ENCODE results near the gene CD300H. TPM values are rescaled to one million over a fixed set of nuclear protein-coding genes. Genes with fewer than 3 reads are reported as not detected.

The CD300H gene
- total RNA-seq, 1 donor from 2014 or later = not detected

DNA sequence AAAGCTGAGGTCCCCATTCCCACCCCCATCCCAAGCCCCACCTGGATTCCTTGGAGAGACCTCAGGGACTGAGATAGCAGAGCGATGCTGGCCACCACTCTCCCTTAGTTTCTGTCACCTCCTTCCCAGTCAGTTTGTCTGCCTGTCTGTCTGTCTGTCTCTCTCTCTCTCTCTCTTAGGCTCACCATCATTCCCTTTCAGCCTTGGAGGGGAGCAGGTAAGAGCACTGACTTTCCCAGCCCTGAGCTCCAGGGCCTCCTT lies 41.9 kb downstream of the CD300H start:
- Mint-ChIP-seq H3K36me3 (no peaks in the 10 kb centered on the region), H3K9me3 (peaks cover 2% of the 10 kb centered on the region), H3K27me3 (ENCODE audit: insufficient read depth, low read depth) (peaks cover 16% of the 10 kb centered on the region), H3K27ac (no peak overlapping the region), H3K4me1 (no peaks in the 10 kb centered on the region), H3K4me3 (no peak overlapping the region)
- Histone ChIP-seq H3F3A (ENCODE audit: low read depth) (no peaks in the 10 kb centered on the region), H3K4me1 (no peaks in the 10 kb centered on the region), H3K36me3 (no peaks in the 10 kb centered on the region), H3K4me2 (no peak overlapping the region), H3K9me3 (ENCODE audit: low read depth) (no peaks in the 10 kb centered on the region), H3K27ac (no peak overlapping the region), H4K20me1 (ENCODE audit: low read depth) (no peaks in the 10 kb centered on the region), H3K4me3 (no peak overlapping the region), H3K79me2 (ENCODE audit: low read depth) (no peaks in the 10 kb centered on the region), H2AFZ (replicated peaks) (no peak overlapping the region), H3K27me3 (peaks cover 11% of the 10 kb centered on the region), H3K9ac (no peak overlapping the region)
- no peak for DNase-seq (ENCODE audit: low spot score)
- no peak for TF ChIP-seq EZH2 (IDR thresholded peaks at IDR 0.05)
- TF ChIP-seq EZH2phosphoT487 (IDR thresholded peaks at IDR 0.05) = no peak
- TF ChIP-seq, protein P1, sequence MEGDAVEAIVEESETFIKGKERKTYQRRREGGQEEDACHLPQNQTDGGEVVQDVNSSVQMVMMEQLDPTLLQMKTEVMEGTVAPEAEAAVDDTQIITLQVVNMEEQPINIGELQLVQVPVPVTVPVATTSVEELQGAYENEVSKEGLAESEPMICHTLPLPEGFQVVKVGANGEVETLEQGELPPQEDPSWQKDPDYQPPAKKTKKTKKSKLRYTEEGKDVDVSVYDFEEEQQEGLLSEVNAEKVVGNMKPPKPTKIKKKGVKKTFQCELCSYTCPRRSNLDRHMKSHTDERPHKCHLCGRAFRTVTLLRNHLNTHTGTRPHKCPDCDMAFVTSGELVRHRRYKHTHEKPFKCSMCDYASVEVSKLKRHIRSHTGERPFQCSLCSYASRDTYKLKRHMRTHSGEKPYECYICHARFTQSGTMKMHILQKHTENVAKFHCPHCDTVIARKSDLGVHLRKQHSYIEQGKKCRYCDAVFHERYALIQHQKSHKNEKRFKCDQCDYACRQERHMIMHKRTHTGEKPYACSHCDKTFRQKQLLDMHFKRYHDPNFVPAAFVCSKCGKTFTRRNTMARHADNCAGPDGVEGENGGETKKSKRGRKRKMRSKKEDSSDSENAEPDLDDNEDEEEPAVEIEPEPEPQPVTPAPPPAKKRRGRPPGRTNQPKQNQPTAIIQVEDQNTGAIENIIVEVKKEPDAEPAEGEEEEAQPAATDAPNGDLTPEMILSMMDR (IDR thresholded peaks at IDR 0.05) = no peak

- Mint-ChIP-seq H3K4me3 (no peak overlapping the region), H3K27me3 (ENCODE audit: insufficient read depth, low read depth) (peaks cover 16% of the 10 kb centered on the region), H3K4me1 (no peaks in the 10 kb centered on the region), H3K36me3 (no peaks in the 10 kb centered on the region), H3K9me3 (peaks cover 2% of the 10 kb centered on the region), H3K27ac (no peak overlapping the region)
- no peak for DNase-seq (ENCODE audit: low spot score)
- no peaks in the 10 kb centered on the region for H3K79me2 ChIP-seq (ENCODE audit: low read depth)
- no peak overlapping the region for H3K27ac ChIP-seq
- H3K4me2 ChIP-seq = no peak overlapping the region
- no peaks in the 10 kb centered on the region for H3K36me3 ChIP-seq
- no peaks in the 10 kb centered on the region for H3K9me3 ChIP-seq (ENCODE audit: low read depth)
- no peaks in the 10 kb centered on the region for H3F3A ChIP-seq (ENCODE audit: low read depth)
- no peaks in the 10 kb centered on the region for H3K4me1 ChIP-seq
- TF ChIP-seq EZH2 (IDR thresholded peaks at IDR 0.05) (no peak), EZH2phosphoT487 (IDR thresholded peaks at IDR 0.05) (no peak)
- TF ChIP-seq, protein P1 (IDR thresholded peaks at IDR 0.05) = no peak
- H3K4me3 ChIP-seq = no peak overlapping the region
- no peak overlapping the region for H3K9ac ChIP-seq
- H2AFZ ChIP-seq (replicated peaks) = no peak overlapping the region
- no peaks in the 10 kb centered on the region for H4K20me1 ChIP-seq (ENCODE audit: low read depth)
- peaks cover 11% of the 10 kb centered on the region for H3K27me3 ChIP-seq
Observed at GRCh38 chr17:74524653-74525464, 42.5 kb downstream of the CD300H start.

- Histone ChIP-seq H3K4me1 (no peaks in the 10 kb centered on the region), H3K9me3 (ENCODE audit: low read depth) (peaks cover under 1% of the 10 kb centered on the region), H3K9ac (no peak overlapping the region), H3F3A (ENCODE audit: low read depth) (no peaks in the 10 kb centered on the region), H3K4me3 (no peak overlapping the region), H3K79me2 (ENCODE audit: low read depth) (no peaks in the 10 kb centered on the region), H4K20me1 (ENCODE audit: low read depth) (no peaks in the 10 kb centered on the region), H3K27me3 (peaks cover 8% of the 10 kb centered on the region), H3K4me2 (no peak overlapping the region), H3K36me3 (no peaks in the 10 kb centered on the region), H2AFZ (replicated peaks) (no peak overlapping the region), H3K27ac (no peak overlapping the region)
- no peaks in the 10 kb centered on the region for H3K36me3 Mint-ChIP-seq
- H3K9me3 Mint-ChIP-seq = peaks cover 4% of the 10 kb centered on the region
- H3K27ac Mint-ChIP-seq = no peak overlapping the region
- TF ChIP-seq EZH2phosphoT487 (IDR thresholded peaks at IDR 0.05) (no peak), EZH2 (IDR thresholded peaks at IDR 0.05) (no peak)
- TF ChIP-seq, protein P1 (IDR thresholded peaks at IDR 0.05) = no peak
- H3K27me3 Mint-ChIP-seq (ENCODE audit: insufficient read depth, low read depth) = peaks cover 8% of the 10 kb centered on the region
- no peak for DNase-seq (ENCODE audit: low spot score)
- H3K4me3 Mint-ChIP-seq = no peak overlapping the region
- no peaks in the 10 kb centered on the region for H3K4me1 Mint-ChIP-seq
Observed at GRCh38 chr17:74523308-74523707, 44.0 kb downstream of the CD300H start.

Data from neural progenitor cell (in vitro differentiated cells).